ENCODE measurements around the gene PRR33. TPM values are rescaled to one million over a fixed set of nuclear protein-coding genes. Genes with fewer than 3 reads are reported as not detected.

Gene PRR33
- total RNA-seq, 1 experiment from 2014 or later = not detected

DNA sequence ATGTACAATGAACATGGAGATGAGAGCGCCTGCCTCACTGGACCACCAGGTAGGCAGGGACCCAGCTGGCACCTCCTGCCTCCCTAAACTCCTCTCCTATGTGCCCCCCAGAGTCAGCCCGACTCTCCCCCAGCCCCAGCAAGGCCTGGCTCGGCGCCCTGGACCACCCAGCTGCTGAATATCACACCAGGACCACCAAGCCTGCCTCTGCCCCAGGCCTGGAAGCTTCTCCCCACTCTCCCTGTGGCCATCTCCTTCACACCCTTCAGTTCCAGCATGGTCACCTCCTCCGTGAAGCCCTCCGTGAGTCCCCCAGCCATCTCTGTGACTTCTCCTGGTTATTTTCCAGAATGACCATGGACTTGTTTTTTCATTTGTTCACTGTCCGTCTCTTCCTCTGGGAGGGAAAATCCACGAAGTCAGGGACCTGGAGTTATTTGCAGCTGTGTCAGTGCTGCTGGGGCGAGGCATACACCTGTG lies 45.2 kb downstream of the PRR33 start:
- no peaks in the 10 kb centered on the region for H3K79me2 ChIP-seq (ENCODE audit: insufficient read depth, low read length)
- H3K9me2 ChIP-seq (ENCODE audit: insufficient read depth) = no peaks in the 10 kb centered on the region
- no peak overlapping the region for H3K27ac ChIP-seq (ENCODE audit: low read depth, low read length)
- no peak for DNase-seq (ENCODE audit: low read depth, low spot score)
- no peaks in the 10 kb centered on the region for H3K27me3 ChIP-seq (ENCODE audit: insufficient read depth, low read length)
- no peaks in the 10 kb centered on the region for H4K20me1 ChIP-seq (ENCODE audit: insufficient read depth)
- no peaks in the 10 kb centered on the region for H3K4me1 ChIP-seq (ENCODE audit: control insufficient read depth in 1 of 2, insufficient read depth in 2 of 2, low read length in 2 of 2)
- H3K36me3 ChIP-seq (ENCODE audit: control insufficient read depth in 1 of 2, insufficient read depth in 2 of 2, low read length in 2 of 2) = no peaks in the 10 kb centered on the region
- intact Hi-C loops (cut with micrococcal nuclease) = no loop called here
- H3K4me2 ChIP-seq (ENCODE audit: low read length) = no peak overlapping the region
- BruUV-seq (replicated peaks) = no TSS peak
- ATAC-seq = no peak
- H3K9me3 ChIP-seq (ENCODE audit: control insufficient read depth in 1 of 2, insufficient read depth in 1 of 2, low read depth in 1 of 2, low read length in 2 of 2) = no peaks in the 10 kb centered on the region
- CTCF ChIA-PET = interaction anchor here (1.0 to 1.8 kb wide), 3 partner anchors 10 to 304 kb away, joined by 3 to 10 read pairs (median 3); no protein-coding TSS in a partner anchor
- POLR2A ChIA-PET = no interaction called here
- no peak overlapping the region for H3K4me3 ChIP-seq (replicated peaks in 1 of 2; ENCODE audit: low read depth in 1 of 2, low read length in 2 of 2)
- H2AFZ ChIP-seq (ENCODE audit: low read depth, low read length, poor library complexity, severe bottlenecking) = no peak overlapping the region
- no peak overlapping the region for H3K9ac ChIP-seq (ENCODE audit: low read length)
- no peak for TF ChIP-seq SP1 (IDR thresholded peaks at IDR 0.05; ENCODE audit: low read depth)
- no peak for TF ChIP-seq SIN3A (IDR thresholded peaks at IDR 0.05; ENCODE audit: low read depth)
- no peak for TF ChIP-seq RAD21 (IDR thresholded peaks at IDR 0.05; ENCODE audit: low read depth)
- no peak for TF ChIP-seq POLR2AphosphoS5 (IDR thresholded peaks at IDR 0.05; ENCODE audit: low read depth, low read length)
- TF ChIP-seq CBX3 (IDR thresholded peaks at IDR 0.05; ENCODE audit: low read depth) = no peak
- no peak for TF ChIP-seq EGR1 (IDR thresholded peaks at IDR 0.05; ENCODE audit: low read depth)
- no peak for TF ChIP-seq SRF (IDR thresholded peaks at IDR 0.05; ENCODE audit: low read depth)
- no peak for TF ChIP-seq EZH2 (IDR thresholded peaks at IDR 0.05)
- TF ChIP-seq CEBPB (IDR thresholded peaks at IDR 0.05; ENCODE audit: low read depth) = no peak
- TF ChIP-seq ZNF274 (IDR thresholded peaks at IDR 0.05; ENCODE audit: low read depth, low read length) = no peak
- TF ChIP-seq FOSL1 (IDR thresholded peaks at IDR 0.05; ENCODE audit: low read depth) = no peak
- RAD21 ChIA-PET (ENCODE audit: low non-redundant PET in 1 of 2, low total read pairs in 2 of 2, uncharacterized antibody in 2 of 2, unreplicated experiment in 2 of 2) = no interaction called here

- H3K79me2 ChIP-seq (ENCODE audit: insufficient read depth, low read length) = no peaks in the 10 kb centered on the region
- no peak overlapping the region for H3K4me3 ChIP-seq (replicated peaks in 1 of 2; ENCODE audit: low read depth in 1 of 2, low read length in 2 of 2)
- H3K4me2 ChIP-seq (ENCODE audit: low read length) = no peak overlapping the region
- H3K9me2 ChIP-seq (ENCODE audit: insufficient read depth) = no peaks in the 10 kb centered on the region
- no peaks in the 10 kb centered on the region for H3K27me3 ChIP-seq (ENCODE audit: insufficient read depth, low read length)
- intact Hi-C loops (cut with micrococcal nuclease) = no loop called here
- ATAC-seq = no peak
- POLR2A ChIA-PET = no interaction called here
- H3K4me1 ChIP-seq (ENCODE audit: control insufficient read depth in 1 of 2, insufficient read depth in 2 of 2, low read length in 2 of 2) = no peaks in the 10 kb centered on the region
- H3K9me3 ChIP-seq (ENCODE audit: control insufficient read depth in 1 of 2, insufficient read depth in 1 of 2, low read depth in 1 of 2, low read length in 2 of 2) = no peaks in the 10 kb centered on the region
- RAD21 ChIA-PET (ENCODE audit: low non-redundant PET in 1 of 2, low total read pairs in 2 of 2, uncharacterized antibody in 2 of 2, unreplicated experiment in 2 of 2) = no interaction called here
- H2AFZ ChIP-seq (ENCODE audit: low read depth, low read length, poor library complexity, severe bottlenecking) = no peak overlapping the region
- no peak overlapping the region for H3K9ac ChIP-seq (ENCODE audit: low read length)
- no peaks in the 10 kb centered on the region for H3K36me3 ChIP-seq (ENCODE audit: control insufficient read depth in 1 of 2, insufficient read depth in 2 of 2, low read length in 2 of 2)
- DNase-seq (ENCODE audit: low read depth, low spot score) = no peak
- H4K20me1 ChIP-seq (ENCODE audit: insufficient read depth) = no peaks in the 10 kb centered on the region
- CTCF ChIA-PET = interaction anchor here (1.0 kb wide), 1 partner anchor 9 kb away, joined by 3 read pairs; no protein-coding TSS in a partner anchor
- H3K27ac ChIP-seq (ENCODE audit: low read depth, low read length) = no peak overlapping the region
- no TSS peak for BruUV-seq (replicated peaks)
- no peak for TF ChIP-seq POLR2AphosphoS5 (IDR thresholded peaks at IDR 0.05; ENCODE audit: low read depth, low read length)
- TF ChIP-seq CTCF (IDR thresholded peaks at IDR 0.05 in 2 of 3, conservative IDR thresholded peaks at IDR 0.05 in 1 of 3; ENCODE audit: borderline replicate concordance in 1 of 3, insufficient read depth in 1 of 3, low read depth in 2 of 3, low read length in 2 of 3) = no peak
- no peak for TF ChIP-seq SIN3A (IDR thresholded peaks at IDR 0.05; ENCODE audit: low read depth)
- TF ChIP-seq EZH2 (IDR thresholded peaks at IDR 0.05) = no peak
- TF ChIP-seq, protein P1, sequence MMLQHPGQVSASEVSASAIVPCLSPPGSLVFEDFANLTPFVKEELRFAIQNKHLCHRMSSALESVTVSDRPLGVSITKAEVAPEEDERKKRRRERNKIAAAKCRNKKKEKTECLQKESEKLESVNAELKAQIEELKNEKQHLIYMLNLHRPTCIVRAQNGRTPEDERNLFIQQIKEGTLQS (IDR thresholded peaks at IDR 0.05) = no peak
- no peak for TF ChIP-seq POLR2A (IDR thresholded peaks at IDR 0.05; ENCODE audit: borderline replicate concordance, extremely low read depth, insufficient read depth, insufficient read length)
- TF ChIP-seq YY1 (IDR thresholded peaks at IDR 0.05; ENCODE audit: extremely low read depth, insufficient replicate concordance, low read depth, low read length) = no peak
- no peak for TF ChIP-seq JUND (IDR thresholded peaks at IDR 0.05)
- TF ChIP-seq, protein P2, sequence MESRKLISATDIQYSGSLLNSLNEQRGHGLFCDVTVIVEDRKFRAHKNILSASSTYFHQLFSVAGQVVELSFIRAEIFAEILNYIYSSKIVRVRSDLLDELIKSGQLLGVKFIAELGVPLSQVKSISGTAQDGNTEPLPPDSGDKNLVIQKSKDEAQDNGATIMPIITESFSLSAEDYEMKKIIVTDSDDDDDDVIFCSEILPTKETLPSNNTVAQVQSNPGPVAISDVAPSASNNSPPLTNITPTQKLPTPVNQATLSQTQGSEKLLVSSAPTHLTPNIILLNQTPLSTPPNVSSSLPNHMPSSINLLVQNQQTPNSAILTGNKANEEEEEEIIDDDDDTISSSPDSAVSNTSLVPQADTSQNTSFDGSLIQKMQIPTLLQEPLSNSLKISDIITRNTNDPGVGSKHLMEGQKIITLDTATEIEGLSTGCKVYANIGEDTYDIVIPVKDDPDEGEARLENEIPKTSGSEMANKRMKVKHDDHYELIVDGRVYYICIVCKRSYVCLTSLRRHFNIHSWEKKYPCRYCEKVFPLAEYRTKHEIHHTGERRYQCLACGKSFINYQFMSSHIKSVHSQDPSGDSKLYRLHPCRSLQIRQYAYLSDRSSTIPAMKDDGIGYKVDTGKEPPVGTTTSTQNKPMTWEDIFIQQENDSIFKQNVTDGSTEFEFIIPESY (IDR thresholded peaks at IDR 0.05; ENCODE audit: extremely low read depth, insufficient replicate concordance, low read length) = no peak
These were observed 45.9 kb downstream of the PRR33 start for GRCh38 chr11:1845561-1846452.
